HepG2 (cell line): ENCODE data around the gene ACSL1. TPM values are rescaled to one million over a fixed set of nuclear protein-coding genes. Genes with fewer than 3 reads are reported as not detected.

ENCODE experiments used
- CEBPB ChIP-seq: IDR thresholded peaks from 2 replicates; pipeline ENCODE4 v1.6.1; 2011; ENCODE audit warnings: low read depth, low read length, improper control_type of control experiment, borderline replicate concordance
- CHD4 ChIP-seq: fragments of 200-600 bp; sonication (generic); IDR thresholded peaks from 2 replicates; pipeline ENCODE4 v1.7.0; 2017; ENCODE audit warnings: mild to moderate bottlenecking, low read length, borderline replicate concordance
- EP300 ChIP-seq, 3 experiments: sonication (generic) in 1 of 3; formaldehyde crosslinking in 1 of 3; IDR thresholded peaks; 2 replicates each; pipeline versions ENCODE4 v1.5.1 to v1.6.1; 2011 to 2020; ENCODE audit warnings: low read depth in 2 of 3, low read length in 2 of 3, borderline replicate concordance in 1 of 3, improper control_type of control experiment in 1 of 3, mild to moderate bottlenecking in 1 of 3, missing genetic modification reagents in 1 of 3, moderate library complexity in 1 of 3
- GFI1 ChIP-seq: sonication (generic); formaldehyde crosslinking; IDR thresholded peaks from 2 replicates; pipeline ENCODE4 v1.5.0; 2020; ENCODE audit warnings: missing genetic modification reagents, mild to moderate bottlenecking, borderline replicate concordance
- HOXA3 ChIP-seq: sonication (generic); formaldehyde crosslinking; IDR thresholded peaks from 2 replicates; pipeline ENCODE4 v1.5.0; 2020; ENCODE audit warnings: missing genetic modification reagents
- MAFK ChIP-seq, 2 experiments: IDR thresholded peaks in 1 of 2; conservative IDR thresholded peaks in 1 of 2; 2 replicates each; pipeline ENCODE4 v1.6.1; 2011; ENCODE audit warnings: improper control_type of control experiment in 2 of 2, low read length in 2 of 2
- SOX6 ChIP-seq, 2 experiments: fragments of 450-650 bp in 1 of 2; sonication (generic) in 1 of 2; formaldehyde crosslinking in 1 of 2; IDR thresholded peaks; 2 replicates each; pipeline versions ENCODE4 v1.4.0 to v1.6.1; 2017 to 2020; ENCODE audit warnings: antibody characterized with exemption in 1 of 2, mild to moderate bottlenecking in 1 of 2, missing genetic modification reagents in 1 of 2
- ZFAT ChIP-seq: sonication (generic); formaldehyde crosslinking; conservative IDR thresholded peaks from 2 replicates; pipeline ENCODE4 v1.8.1; 2023; ENCODE audit warnings: missing genetic modification reagents, inconsistent platforms
- ZNF281 ChIP-seq: sonication (generic); formaldehyde crosslinking; IDR thresholded peaks from 2 replicates; pipeline ENCODE4 v1.4.0; 2020; ENCODE audit warnings: missing genetic modification reagents, borderline replicate concordance
- ZNF30 ChIP-seq: sonication (generic); formaldehyde crosslinking; IDR thresholded peaks from 2 replicates; pipeline ENCODE4 v1.5.0; 2020; ENCODE audit warnings: mild to moderate bottlenecking, missing genetic modification reagents
- ZNF343 ChIP-seq: sonication (generic); formaldehyde crosslinking; IDR thresholded peaks from 2 replicates; pipeline ENCODE4 v1.4.0; 2020; ENCODE audit warnings: mild to moderate bottlenecking, missing genetic modification reagents
- ZNF776 ChIP-seq: sonication (generic); formaldehyde crosslinking; IDR thresholded peaks from 2 replicates; pipeline ENCODE4 v1.4.0; 2020; ENCODE audit warnings: mild to moderate bottlenecking, missing genetic modification reagents
- polyA plus RNA-seq, 8 experiments: library from polyadenylated mRNA; depleted of rRNA in 3 of 8; stranded (reverse) in 7 of 8; unstranded in 1 of 8; fragments of >200 nt; fragmentation: Illumina TruSeq in 4 of 8; extraction: Trizol in 4 of 8; gene quantifications; 2 replicates each; pipeline versions ENCODE4 v1.2.1 to v1.2.3, GENCODE V29; 2011 to 2016; ENCODE audit warnings: low read depth in 4 of 8, missing spikeins in 1 of 8, mixed read lengths in 1 of 8; ENCODE audit not compliant: insufficient read depth in 1 of 8
- total RNA-seq, 5 experiments: library from RNA; depleted of rRNA; stranded (reverse); fragments of >200 nt; fragmentation: Illumina TruSeq; extraction: Trizol; gene quantifications; 2 replicates each; pipeline ENCODE4 v1.2.3, GENCODE V29; 2016; ENCODE audit warnings: low read depth in 1 of 5
- TF ChIP-seq, protein P1 (sequence below): sonication (generic); formaldehyde crosslinking; IDR thresholded peaks from 2 replicates; pipeline ENCODE4 v1.4.0; 2020; ENCODE audit warnings: missing genetic modification reagents

The ACSL1 gene
- total and polyA plus RNA-seq, 2 of the 13 experiments (the other 11 are each of a cell fraction or from before 2014, with no cell fraction given) = 10.0 to 29.8 TPM

DNA sequence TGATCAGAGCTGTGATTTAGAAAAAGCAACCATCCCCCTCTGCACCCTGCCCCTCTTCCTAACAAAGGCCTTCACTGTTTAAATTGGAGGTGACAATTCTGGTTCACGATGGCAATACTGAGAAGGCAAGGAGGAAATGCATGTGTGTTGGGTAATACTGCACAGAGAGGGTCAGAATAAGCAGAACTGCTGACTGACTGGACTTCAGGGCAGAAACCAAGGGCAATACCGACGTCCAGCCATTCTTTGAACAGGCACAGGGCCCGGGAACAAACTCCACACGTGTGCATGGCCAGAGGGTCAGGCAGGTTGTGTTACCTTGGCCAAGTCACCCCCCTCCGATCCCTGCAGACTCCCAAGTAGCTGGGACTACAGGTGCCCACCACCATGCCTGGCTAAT is 6.0 kb downstream of the ACSL1 start (continued):
- TF ChIP-seq HOXA3 (CRISPR knock-in tag) = peak; percentile 30; the same call in 1 of the 2 replicates
- TF ChIP-seq, protein P1, sequence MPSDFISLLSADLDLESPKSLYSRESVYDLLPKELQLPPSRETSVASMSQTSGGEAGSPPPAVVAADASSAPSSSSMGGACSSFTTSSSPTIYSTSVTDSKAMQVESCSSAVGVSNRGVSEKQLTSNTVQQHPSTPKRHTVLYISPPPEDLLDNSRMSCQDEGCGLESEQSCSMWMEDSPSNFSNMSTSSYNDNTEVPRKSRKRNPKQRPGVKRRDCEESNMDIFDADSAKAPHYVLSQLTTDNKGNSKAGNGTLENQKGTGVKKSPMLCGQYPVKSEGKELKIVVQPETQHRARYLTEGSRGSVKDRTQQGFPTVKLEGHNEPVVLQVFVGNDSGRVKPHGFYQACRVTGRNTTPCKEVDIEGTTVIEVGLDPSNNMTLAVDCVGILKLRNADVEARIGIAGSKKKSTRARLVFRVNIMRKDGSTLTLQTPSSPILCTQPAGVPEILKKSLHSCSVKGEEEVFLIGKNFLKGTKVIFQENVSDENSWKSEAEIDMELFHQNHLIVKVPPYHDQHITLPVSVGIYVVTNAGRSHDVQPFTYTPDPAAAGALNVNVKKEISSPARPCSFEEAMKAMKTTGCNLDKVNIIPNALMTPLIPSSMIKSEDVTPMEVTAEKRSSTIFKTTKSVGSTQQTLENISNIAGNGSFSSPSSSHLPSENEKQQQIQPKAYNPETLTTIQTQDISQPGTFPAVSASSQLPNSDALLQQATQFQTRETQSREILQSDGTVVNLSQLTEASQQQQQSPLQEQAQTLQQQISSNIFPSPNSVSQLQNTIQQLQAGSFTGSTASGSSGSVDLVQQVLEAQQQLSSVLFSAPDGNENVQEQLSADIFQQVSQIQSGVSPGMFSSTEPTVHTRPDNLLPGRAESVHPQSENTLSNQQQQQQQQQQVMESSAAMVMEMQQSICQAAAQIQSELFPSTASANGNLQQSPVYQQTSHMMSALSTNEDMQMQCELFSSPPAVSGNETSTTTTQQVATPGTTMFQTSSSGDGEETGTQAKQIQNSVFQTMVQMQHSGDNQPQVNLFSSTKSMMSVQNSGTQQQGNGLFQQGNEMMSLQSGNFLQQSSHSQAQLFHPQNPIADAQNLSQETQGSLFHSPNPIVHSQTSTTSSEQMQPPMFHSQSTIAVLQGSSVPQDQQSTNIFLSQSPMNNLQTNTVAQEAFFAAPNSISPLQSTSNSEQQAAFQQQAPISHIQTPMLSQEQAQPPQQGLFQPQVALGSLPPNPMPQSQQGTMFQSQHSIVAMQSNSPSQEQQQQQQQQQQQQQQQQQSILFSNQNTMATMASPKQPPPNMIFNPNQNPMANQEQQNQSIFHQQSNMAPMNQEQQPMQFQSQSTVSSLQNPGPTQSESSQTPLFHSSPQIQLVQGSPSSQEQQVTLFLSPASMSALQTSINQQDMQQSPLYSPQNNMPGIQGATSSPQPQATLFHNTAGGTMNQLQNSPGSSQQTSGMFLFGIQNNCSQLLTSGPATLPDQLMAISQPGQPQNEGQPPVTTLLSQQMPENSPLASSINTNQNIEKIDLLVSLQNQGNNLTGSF (CRISPR knock-in tag) = no peak
- no peak for TF ChIP-seq ZNF343
- TF ChIP-seq CEBPB = peak; percentile 65; the same call in 1 of the 2 replicates
- 0 out of 4 replicates have a peak, but pooled peaks of 1 of the 2 experiments have one; percentile 1 for TF ChIP-seq MAFK (conservative IDR thresholded peaks at IDR 0.05 in 1 of 2, IDR thresholded peaks at IDR 0.05 in 1 of 2; ENCODE audit: low read length in 2 of 2)
- no peak for TF ChIP-seq CHD4
- TF ChIP-seq ZFAT (CRISPR knock-in tag) = no peak
- peak in 1 of 2 experiments; percentile 25; a peak in 1 of 4 replicates for TF ChIP-seq EP300 (IDR thresholded peaks at IDR 0.05; ENCODE audit: low read depth in 2 of 2, low read length in 2 of 2)
- no peak for TF ChIP-seq EP300 (CRISPR knock-in tag; IDR thresholded peaks at IDR 0.05; ENCODE audit: borderline replicate concordance)
- no peak for TF ChIP-seq ZNF30
- no peak for TF ChIP-seq SOX6 (IDR thresholded peaks at IDR 0.05)
- peak; percentile 56 for TF ChIP-seq SOX6 (CRISPR knock-in tag; IDR thresholded peaks at IDR 0.05)
- 0 out of 2 replicates have a peak, but pooled peaks have one; percentile 23 for TF ChIP-seq GFI1 (CRISPR knock-in tag)
- peak; percentile 51; the same call in 1 of the 2 replicates for TF ChIP-seq ZNF281 (CRISPR knock-in tag)
- no peak for TF ChIP-seq ZNF776 (CRISPR knock-in tag)
